Nephron (organoid): ENCODE measurements around the gene STRA6.
A peak's percentile ranks its signal among the peaks of the same experiment; 100 is the strongest.

ENCODE experiments used
- H3K27ac Mint-ChIP-seq, 3 experiments: 2 replicates each; pipeline ENCODE4 v1.8.0; 2020; ENCODE audit warnings: mixed read lengths in 3 of 3, mild to moderate bottlenecking in 2 of 3, moderate library complexity in 1 of 3
- H3K27me3 Mint-ChIP-seq: 2 replicates; pipeline ENCODE4 v1.8.0; 2021; ENCODE audit warnings: low read depth, mild to moderate bottlenecking, moderate library complexity, mixed read lengths
- H3K36me3 Mint-ChIP-seq: 2 replicates; pipeline ENCODE4 v1.8.0; 2020; ENCODE audit warnings: low read depth, mixed read lengths
- H3K4me1 Mint-ChIP-seq: 2 replicates; pipeline ENCODE4 v1.8.0; 2020; ENCODE audit warnings: mixed read lengths
- H3K4me3 Mint-ChIP-seq, 3 experiments: 2 replicates each; pipeline ENCODE4 v1.8.0; 2020; ENCODE audit warnings: mild to moderate bottlenecking in 3 of 3, mixed read lengths in 3 of 3, moderate library complexity in 2 of 3
- H3K9me3 Mint-ChIP-seq: 2 replicates; pipeline ENCODE4 v1.8.0; 2020; ENCODE audit warnings: mixed read lengths
- CTCF ChIP-seq, 3 experiments: fragments of 200-600 bp; sonication (generic); IDR thresholded peaks; one replicate each; pipeline ENCODE4 v1.5.0; 2021; ENCODE audit warnings: antibody characterized with exemption in 3 of 3; ENCODE audit not compliant: unreplicated experiment in 3 of 3

The STRA6 gene

DNA sequence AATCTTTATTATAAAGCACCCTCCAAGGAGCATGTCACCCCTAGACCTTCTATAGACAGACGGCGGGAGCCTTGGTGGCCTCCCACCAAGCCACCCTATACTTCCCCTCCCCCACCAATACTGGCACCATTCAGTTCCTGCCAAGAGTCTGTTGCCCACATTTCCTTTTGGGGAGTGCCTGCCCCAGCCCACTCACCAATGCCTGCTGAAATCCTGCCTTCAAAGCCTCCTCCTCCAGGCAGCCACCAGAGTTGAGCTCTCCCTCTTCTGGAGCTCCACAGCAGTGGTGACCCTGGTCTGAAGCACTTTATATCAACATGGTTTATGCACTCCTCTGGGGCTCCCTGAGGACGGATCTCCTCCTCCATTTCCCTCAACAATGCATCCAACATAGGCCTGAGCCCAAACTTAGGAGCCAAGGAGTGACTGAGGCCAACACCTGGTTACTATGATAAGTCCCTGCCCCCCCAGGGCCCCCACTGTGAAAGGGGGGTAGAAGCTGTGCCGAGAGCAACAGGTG is 42.3 kb upstream of the STRA6 start:
- H3K27me3 Mint-ChIP-seq, result peaks cover 30% of the 10 kb centered on the region
- peaks cover 43% of the 10 kb centered on the region for H3K4me1 Mint-ChIP-seq
- H3K36me3 Mint-ChIP-seq, result no peaks in the 10 kb centered on the region
- H3K27ac Mint-ChIP-seq, result peak overlapping the region in 1 of 3 experiments; percentile 29
- no peak for TF ChIP-seq CTCF (IDR thresholded peaks at IDR 0.05; ENCODE audit: unreplicated experiment in 3 of 3)
- no peaks in the 10 kb centered on the region for H3K9me3 Mint-ChIP-seq
- no peak overlapping the region for H3K4me3 Mint-ChIP-seq

GRCh38 chr15:74243431-74243830 is 40.8 kb upstream of the STRA6 start:
- Mint-ChIP-seq H3K27ac (peak overlapping the region in 1 of 3 experiments; percentile 93), H3K4me3 (no peak overlapping the region), H3K4me1 (peaks cover 51% of the 10 kb centered on the region), H3K36me3 (no peaks in the 10 kb centered on the region), H3K9me3 (no peaks in the 10 kb centered on the region), H3K27me3 (peaks cover 29% of the 10 kb centered on the region)
- TF ChIP-seq CTCF (IDR thresholded peaks at IDR 0.05; ENCODE audit: unreplicated experiment in 3 of 3), result no peak

GRCh38 chr15:74242441-74243185 is 40.0 kb upstream of the STRA6 start:
- H3K4me3 Mint-ChIP-seq, result peak overlapping the region in 2 of 3 experiments; percentile 7 to 8
- peaks cover 52% of the 10 kb centered on the region for H3K4me1 Mint-ChIP-seq
- H3K27me3 Mint-ChIP-seq, result peaks cover 27% of the 10 kb centered on the region
- H3K36me3 Mint-ChIP-seq, result no peaks in the 10 kb centered on the region
- peak overlapping the region in 2 of 3 experiments; percentile 32 to 93 for H3K27ac Mint-ChIP-seq
- H3K9me3 Mint-ChIP-seq, result no peaks in the 10 kb centered on the region
- no peak for TF ChIP-seq CTCF (IDR thresholded peaks at IDR 0.05; ENCODE audit: unreplicated experiment in 3 of 3)

DNA sequence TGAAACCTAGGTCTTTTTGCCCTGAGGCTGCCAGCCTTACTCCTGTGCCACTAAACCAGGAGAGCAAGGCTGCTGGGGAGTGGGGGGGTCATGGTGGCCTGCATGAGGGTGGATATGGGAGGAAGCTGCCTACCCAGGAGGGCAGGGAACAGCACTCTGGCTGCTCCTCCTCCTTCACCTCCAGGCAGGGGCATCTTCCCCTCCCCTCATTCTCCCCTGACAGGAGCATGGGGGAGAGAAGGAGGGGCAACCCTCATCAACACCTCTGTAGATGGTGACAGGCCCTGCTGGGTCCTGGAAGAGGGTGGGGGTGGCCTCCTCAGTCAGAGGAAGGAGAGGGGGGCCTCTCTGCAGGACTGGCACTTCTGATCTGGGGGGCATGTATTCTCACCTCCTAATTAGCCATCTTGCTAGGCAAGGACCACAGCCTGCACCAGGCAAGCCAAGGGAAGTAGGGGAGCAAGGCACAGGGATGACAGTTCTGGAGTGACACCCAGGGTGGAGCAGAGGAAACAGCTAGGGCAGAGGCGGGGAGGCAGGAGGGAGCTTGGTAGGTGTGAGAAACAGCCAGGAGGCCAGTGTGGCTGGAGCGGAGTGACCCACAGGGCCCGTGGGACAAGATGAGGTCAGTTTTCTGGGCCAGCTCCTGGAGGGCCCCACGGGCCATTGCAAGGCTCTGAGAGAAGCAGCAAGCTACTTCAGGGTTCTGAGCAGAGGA is 38.5 kb upstream of the STRA6 start:
- Mint-ChIP-seq H3K27ac (peak overlapping the region in 2 of 3 experiments; percentile 16 to 43), H3K4me3 (no peak overlapping the region), H3K9me3 (no peaks in the 10 kb centered on the region), H3K27me3 (peaks cover 27% of the 10 kb centered on the region), H3K4me1 (peaks cover 47% of the 10 kb centered on the region), H3K36me3 (no peaks in the 10 kb centered on the region)
- TF ChIP-seq CTCF (IDR thresholded peaks at IDR 0.05; ENCODE audit: unreplicated experiment in 3 of 3), result no peak

DNA sequence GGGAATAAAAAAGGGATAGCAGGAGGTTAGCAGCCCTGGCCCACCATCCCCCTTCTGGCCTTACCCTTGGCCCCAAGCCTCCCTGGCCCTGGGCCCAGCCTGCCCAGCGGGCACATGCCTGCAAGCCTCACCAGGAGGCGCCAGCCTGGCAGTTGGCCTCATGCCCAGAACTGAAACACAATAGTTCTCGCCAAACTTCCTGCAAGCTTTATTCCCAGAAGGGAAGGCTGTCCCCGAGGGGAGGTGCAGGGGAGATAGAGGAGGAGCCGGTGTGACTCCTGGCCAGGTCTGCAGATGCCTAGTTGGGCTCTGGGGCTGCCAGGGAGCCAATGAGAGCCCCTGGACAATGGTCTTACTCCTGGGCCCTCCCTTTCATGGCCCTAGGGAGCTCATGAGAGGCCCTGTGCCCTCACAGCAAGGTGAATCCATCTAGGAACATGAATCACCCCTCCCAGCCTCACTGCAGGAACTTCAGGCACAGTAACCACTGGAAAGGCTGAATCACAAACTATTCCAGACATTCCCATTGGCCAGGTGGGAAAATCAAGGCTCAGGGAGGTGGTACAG is 37.5 kb upstream of the STRA6 start:
- no peak overlapping the region for H3K4me3 Mint-ChIP-seq
- peak in 2 of 3 experiments; percentile 28 to 37 for TF ChIP-seq CTCF (IDR thresholded peaks at IDR 0.05; ENCODE audit: unreplicated experiment in 3 of 3)

More for the DNA sequence above, 37.5 kb upstream of the STRA6 start:
- Mint-ChIP-seq H3K27ac (peak overlapping the region in 2 of 3 experiments; percentile 29 to 53), H3K9me3 (no peaks in the 10 kb centered on the region), H3K4me1 (peaks cover 41% of the 10 kb centered on the region), H3K36me3 (no peaks in the 10 kb centered on the region), H3K27me3 (peaks cover 27% of the 10 kb centered on the region)
